SU-DHL-6 (cell line): ENCODE results near the gene TGM1.

ENCODE experiments used
- H2AFZ ChIP-seq: fragments of 200-600 bp; sonication (generic); 2 replicates; pipeline ENCODE4 v1.6.1; 2014; ENCODE audit warnings: low read depth, mild to moderate bottlenecking, moderate library complexity, mixed read lengths, antibody characterized with exemption, low read length; ENCODE audit not compliant: severe bottlenecking
- H3F3A ChIP-seq: fragments of 200-600 bp; shearing (Covaris generic); 2 replicates; pipeline ENCODE4 v1.6.0; 2016; ENCODE audit warnings: antibody characterized with exemption, mild to moderate bottlenecking; ENCODE audit not compliant: insufficient read depth
- H3K27ac ChIP-seq: fragments of 200-600 bp; sonication (generic); 2 replicates; pipeline ENCODE4 v1.5.1; 2016; ENCODE audit warnings: low read depth, mild to moderate bottlenecking, low read length, moderate library complexity, mixed read lengths
- H3K27me3 ChIP-seq: fragments of 200-600 bp; sonication (generic), shearing (Covaris generic); 2 replicates; pipeline ENCODE4 v1.6.0; 2014; ENCODE audit warnings: mild to moderate bottlenecking, low read length
- H3K36me3 ChIP-seq: fragments of 200-600 bp; sonication (generic); 2 replicates; pipeline ENCODE4 v1.6.1; 2014; ENCODE audit warnings: mild to moderate bottlenecking, low read length, mixed read lengths
- H3K4me2 ChIP-seq: fragments of 300-600, 200-600 bp; shearing (Covaris generic), sonication (generic); 2 replicates; pipeline ENCODE4 v1.6.0; 2014; ENCODE audit warnings: low read length, low read depth, mild to moderate bottlenecking; ENCODE audit not compliant: poor library complexity, severe bottlenecking
- H3K4me3 ChIP-seq: fragments of 200-600 bp; sonication (generic); 2 replicates; pipeline ENCODE4 v1.5.1; 2014; ENCODE audit warnings: antibody characterized with exemption, low read length, mild to moderate bottlenecking, mixed read lengths; ENCODE audit not compliant: insufficient read depth, poor library complexity, severe bottlenecking
- H3K79me2 ChIP-seq: fragments of 200-600 bp; sonication (generic); 2 replicates; pipeline ENCODE4 v1.6.1; 2014; ENCODE audit warnings: mild to moderate bottlenecking, low read length, moderate library complexity; ENCODE audit not compliant: insufficient read depth
- H3K9ac ChIP-seq: fragments of 200-600 bp; sonication (generic); 2 replicates; pipeline ENCODE4 v1.7.0; 2014; ENCODE audit warnings: mild to moderate bottlenecking, low read length
- H3K9me2 ChIP-seq: fragments of 200-600 bp; sonication (generic); replicated peaks from 2 replicates; pipeline ENCODE4 v1.6.1; 2014; ENCODE audit warnings: low read length; ENCODE audit not compliant: insufficient read depth
- H3K9me3 ChIP-seq: fragments of 200-600 bp; sonication (generic); 2 replicates; pipeline ENCODE4 v1.6.1; 2014; ENCODE audit warnings: low read length, mixed read lengths; ENCODE audit not compliant: insufficient read depth
- H4K20me1 ChIP-seq: fragments of 200-600 bp; sonication (generic); 2 replicates; pipeline ENCODE4 v1.6.1; 2014; ENCODE audit warnings: low read depth, mild to moderate bottlenecking, antibody characterized with exemption, low read length, moderate library complexity, mixed read lengths
- CTCF ChIP-seq: fragments of 200-600 bp; sonication (generic); IDR thresholded peaks from one replicate; pipeline ENCODE4 v1.5.1; 2017; ENCODE audit warnings: antibody characterized with exemption, mild to moderate bottlenecking, low read length, moderate library complexity; ENCODE audit not compliant: insufficient read depth, poor library complexity, severe bottlenecking
- EZH2phosphoT487 ChIP-seq: fragments of 200-600 bp; sonication (generic), shearing (Covaris generic); conservative IDR thresholded peaks from 2 replicates; pipeline ENCODE4 v1.6.1; 2018; ENCODE audit warnings: mild to moderate bottlenecking, antibody characterized with exemption, low read length, moderate library complexity, mixed read lengths

TGM1 gene

GRCh38 chr14:24289649-24290280 is 26.8 kb upstream of the TGM1 start:
- Histone ChIP-seq H3K9me3 (no peaks in the 10 kb centered on the region), H3K4me2 (no peak overlapping the region)
- TF ChIP-seq CTCF (no peak), EZH2phosphoT487 (no peak)

GRCh38 chr14:24286996-24287395 is 24.0 kb upstream of the TGM1 start:
- H3F3A ChIP-seq = no peaks in the 10 kb centered on the region
- H3K4me2 ChIP-seq = no peak overlapping the region
- TF ChIP-seq EZH2phosphoT487 (no peak), CTCF (no peak)
- H3K27me3 ChIP-seq = no peaks in the 10 kb centered on the region
- H3K9me2 ChIP-seq = no peaks in the 10 kb centered on the region
- no peaks in the 10 kb centered on the region for H3K9me3 ChIP-seq
- H3K79me2 ChIP-seq = no peaks in the 10 kb centered on the region
- no peak overlapping the region for H3K9ac ChIP-seq
- no peak overlapping the region for H3K27ac ChIP-seq
- no peak overlapping the region for H2AFZ ChIP-seq
- H3K4me3 ChIP-seq = no peak overlapping the region
- H4K20me1 ChIP-seq = no peaks in the 10 kb centered on the region
- H3K36me3 ChIP-seq = no peaks in the 10 kb centered on the region

More at GRCh38 chr14:24289649-24290280, 26.8 kb upstream of the TGM1 start:
- no peaks in the 10 kb centered on the region for H3K27me3 ChIP-seq
- no peak overlapping the region for H3K27ac ChIP-seq
- no peak overlapping the region for H3K4me3 ChIP-seq
- H3K9ac ChIP-seq = no peak overlapping the region
- no peak overlapping the region for H2AFZ ChIP-seq
- H3K79me2 ChIP-seq = no peaks in the 10 kb centered on the region
- no peaks in the 10 kb centered on the region for H3K36me3 ChIP-seq
- H4K20me1 ChIP-seq = no peaks in the 10 kb centered on the region
- H3K9me2 ChIP-seq = no peaks in the 10 kb centered on the region
- no peaks in the 10 kb centered on the region for H3F3A ChIP-seq

- TF ChIP-seq EZH2phosphoT487 (no peak), CTCF (no peak)
- Histone ChIP-seq H3K79me2 (no peaks in the 10 kb centered on the region), H3K9me3 (no peaks in the 10 kb centered on the region), H2AFZ (no peak overlapping the region), H3K27me3 (no peaks in the 10 kb centered on the region), H3K4me2 (no peak overlapping the region), H4K20me1 (no peaks in the 10 kb centered on the region), H3K36me3 (no peaks in the 10 kb centered on the region), H3K4me3 (no peak overlapping the region), H3K9ac (no peak overlapping the region), H3F3A (no peaks in the 10 kb centered on the region), H3K27ac (no peak overlapping the region), H3K9me2 (no peaks in the 10 kb centered on the region)
Measured at GRCh38 chr14:24285351-24285750, 22.4 kb upstream of the TGM1 start.
